ENCODE measurements around the gene EEFSEC. TPM values are rescaled to one million over a fixed set of nuclear protein-coding genes. Genes with fewer than 3 reads are reported as not detected.

EEFSEC gene
- total and polyA plus RNA-seq, 2 of the 8 experiments (the other 6 are each of a cell fraction or from before 2014, with no cell fraction given), result 13.1 to 19.8 TPM

DNA sequence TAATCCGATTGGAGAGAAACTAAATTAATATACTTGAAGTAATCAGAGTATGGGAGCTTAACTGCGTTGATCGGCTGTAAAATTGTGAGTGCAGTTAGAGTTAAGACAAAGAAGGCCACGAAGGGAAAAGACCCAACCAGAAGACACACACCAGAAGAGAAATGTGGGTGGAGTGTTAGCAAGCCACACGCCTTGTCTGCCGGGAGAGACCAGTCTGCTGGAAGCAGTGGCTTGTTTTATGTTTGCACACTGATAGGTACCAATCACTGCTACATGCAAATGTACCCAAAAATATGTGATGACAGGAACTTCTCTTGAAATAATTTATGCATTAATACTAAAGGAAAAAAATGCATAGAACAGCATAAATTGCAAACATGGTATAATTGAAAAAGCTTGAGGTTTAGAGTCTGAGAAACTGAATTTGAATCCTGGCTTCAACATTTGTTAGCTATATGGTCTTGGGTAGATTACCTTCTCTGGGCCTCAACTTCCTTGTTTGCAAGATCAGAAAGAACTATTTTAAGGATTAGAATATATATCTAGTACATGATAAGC lies 23.1 kb downstream of the EEFSEC start (continued):
- no peak for TF ChIP-seq SRF (IDR thresholded peaks at IDR 0.05; ENCODE audit: low read depth, low read length)
- no peak for TF ChIP-seq HDAC2 (IDR thresholded peaks at IDR 0.05; ENCODE audit: borderline replicate concordance in 1 of 2, low read depth in 2 of 2, low read length in 2 of 2)
- TF ChIP-seq SUZ12 (IDR thresholded peaks at IDR 0.05; ENCODE audit: low read length), result no peak
